Nephron progenitor cell (in vitro differentiated cells): ENCODE results near the gene SYT1.

ENCODE experiments used
- DNase-seq: peaks from one replicate; pipeline ENCODE4 v3.0.0; 2021
- H3K27ac Mint-ChIP-seq: 2 replicates; pipeline ENCODE4 v1.8.0; 2021; ENCODE audit warnings: mild to moderate bottlenecking, moderate library complexity, mixed read lengths
- H3K27me3 Mint-ChIP-seq: 2 replicates; pipeline ENCODE4 v1.8.0; 2021; ENCODE audit warnings: mild to moderate bottlenecking, low read depth, mixed read lengths; ENCODE audit not compliant: poor library complexity
- H3K36me3 Mint-ChIP-seq: 2 replicates; pipeline ENCODE4 v1.8.0; 2021; ENCODE audit warnings: low read depth, mixed read lengths
- H3K4me1 Mint-ChIP-seq: 2 replicates; pipeline ENCODE4 v1.8.0; 2021; ENCODE audit warnings: mixed read lengths
- H3K4me3 Mint-ChIP-seq: 2 replicates; pipeline ENCODE4 v1.8.0; 2021; ENCODE audit warnings: mild to moderate bottlenecking, moderate library complexity, mixed read lengths
- H3K9me3 Mint-ChIP-seq: 2 replicates; pipeline ENCODE4 v1.8.0; 2021; ENCODE audit warnings: mild to moderate bottlenecking, moderate library complexity, mixed read lengths
- CTCF ChIP-seq: fragments of 200-600 bp; sonication (generic); IDR thresholded peaks from 2 replicates; pipeline ENCODE4 v1.5.0; 2021; ENCODE audit warnings: antibody characterized with exemption

SYT1 gene

DNA sequence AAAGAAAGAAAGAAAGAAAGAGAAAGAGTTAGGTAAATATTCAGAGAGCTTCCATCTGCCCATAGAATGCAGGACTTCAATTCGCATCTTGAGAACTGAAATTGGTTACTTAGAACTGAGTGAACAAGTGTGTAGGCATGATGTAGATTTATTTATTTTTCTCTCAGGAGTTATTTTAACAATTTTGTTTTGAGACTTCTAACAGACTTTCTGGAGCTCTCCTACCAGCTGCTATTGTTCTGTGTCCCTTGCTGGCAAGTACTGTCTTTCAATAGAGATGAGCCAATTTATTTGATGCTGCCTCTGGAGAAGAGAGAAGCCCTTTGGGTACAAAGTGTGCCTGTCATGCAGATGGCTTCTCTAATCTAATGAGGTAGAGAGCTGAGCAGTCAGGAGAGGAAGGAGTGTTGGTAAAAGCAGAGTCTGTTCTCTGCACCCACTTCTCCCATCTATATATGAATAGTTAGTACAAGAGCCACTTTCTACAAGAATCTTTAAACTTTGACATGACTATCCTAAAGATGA lies 67.0 kb downstream of the SYT1 start:
- H3K27me3 Mint-ChIP-seq, result no peaks in the 10 kb centered on the region
- H3K27ac Mint-ChIP-seq, result peak overlapping the region; percentile 64
- no peak for TF ChIP-seq CTCF
- no peaks in the 10 kb centered on the region for H3K4me1 Mint-ChIP-seq
- H3K36me3 Mint-ChIP-seq, result peaks cover 5% of the 10 kb centered on the region
- DNase-seq, result no peak
- no peak overlapping the region for H3K4me3 Mint-ChIP-seq
- no peaks in the 10 kb centered on the region for H3K9me3 Mint-ChIP-seq

- no peaks in the 10 kb centered on the region for H3K27me3 Mint-ChIP-seq
- H3K36me3 Mint-ChIP-seq, result no peaks in the 10 kb centered on the region
- H3K27ac Mint-ChIP-seq, result no peak overlapping the region
- H3K9me3 Mint-ChIP-seq, result no peaks in the 10 kb centered on the region
- H3K4me1 Mint-ChIP-seq, result no peaks in the 10 kb centered on the region
- TF ChIP-seq CTCF, result no peak
- no peak for DNase-seq
- H3K4me3 Mint-ChIP-seq, result no peak overlapping the region
These were observed 68.4 kb downstream of the SYT1 start for GRCh38 chr12:78933014-78933413.

GRCh38 chr12:78938341-78939084 lies 73.9 kb downstream of the SYT1 start:
- no peak for TF ChIP-seq CTCF
- H3K27me3 Mint-ChIP-seq, result no peaks in the 10 kb centered on the region
- peaks cover 26% of the 10 kb centered on the region for H3K36me3 Mint-ChIP-seq
- DNase-seq, result no peak
- no peaks in the 10 kb centered on the region for H3K9me3 Mint-ChIP-seq
- H3K4me3 Mint-ChIP-seq, result no peak overlapping the region
- no peak overlapping the region for H3K27ac Mint-ChIP-seq
- H3K4me1 Mint-ChIP-seq, result no peaks in the 10 kb centered on the region

DNA sequence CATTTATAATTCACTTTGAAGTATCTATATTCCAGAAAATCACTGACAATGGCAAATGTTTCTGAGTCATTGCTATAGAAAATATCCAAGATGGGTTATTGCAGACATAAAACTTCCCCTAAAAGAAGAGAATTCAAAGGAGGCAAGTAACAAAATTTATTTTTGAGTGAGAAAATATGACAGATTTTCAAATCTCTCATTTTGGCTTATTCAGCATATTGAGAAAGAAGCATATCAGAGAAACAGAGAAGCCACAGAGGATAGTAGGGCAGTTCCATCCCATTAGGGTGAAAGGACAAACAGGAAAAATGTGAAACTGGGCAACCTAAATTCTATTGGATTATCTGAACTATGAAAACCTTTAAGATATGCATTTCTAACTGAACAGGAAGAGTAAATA lies 85.0 kb downstream of the SYT1 start:
- no peaks in the 10 kb centered on the region for H3K27me3 Mint-ChIP-seq
- no peak for TF ChIP-seq CTCF
- no peaks in the 10 kb centered on the region for H3K4me1 Mint-ChIP-seq
- no peak overlapping the region for H3K27ac Mint-ChIP-seq
- H3K36me3 Mint-ChIP-seq, result peaks cover 8% of the 10 kb centered on the region
- peaks cover 4% of the 10 kb centered on the region for H3K9me3 Mint-ChIP-seq
- no peak overlapping the region for H3K4me3 Mint-ChIP-seq
- DNase-seq, result no peak

- no peak for TF ChIP-seq CTCF
- peaks cover 8% of the 10 kb centered on the region for H3K36me3 Mint-ChIP-seq
- DNase-seq, result no peak
- H3K27me3 Mint-ChIP-seq, result no peaks in the 10 kb centered on the region
- no peak overlapping the region for H3K4me3 Mint-ChIP-seq
- H3K9me3 Mint-ChIP-seq, result peaks cover 4% of the 10 kb centered on the region
- no peak overlapping the region for H3K27ac Mint-ChIP-seq
- H3K4me1 Mint-ChIP-seq, result no peaks in the 10 kb centered on the region
These were observed 87.4 kb downstream of the SYT1 start for GRCh38 chr12:78951803-78952551.
